GM23338 (cell line): ENCODE measurements around the gene KCNJ10. TPM values are rescaled to one million over a fixed set of nuclear protein-coding genes. Genes with fewer than 3 reads are reported as not detected.

ENCODE experiments used
- ATAC-seq: fragments of 200-7000 bp; cut with Tn5 transposase; 3 replicates; pipeline ENCODE4 v1.9.1; 2020
- DNase-seq: peaks from one replicate; pipeline ENCODE4 v3.0.0-alpha.2; 2015; ENCODE audit warnings: low spot score
- H2AFZ ChIP-seq: fragments of 200-600 bp; sonication (generic); 2 replicates; pipeline ENCODE4 v1.8.0; 2016; ENCODE audit warnings: antibody characterized with exemption, mild to moderate bottlenecking, moderate library complexity
- H3F3A ChIP-seq: fragments of 200-600 bp; sonication (generic); replicated peaks from 2 replicates; pipeline ENCODE4 v1.8.0; 2017; ENCODE audit warnings: antibody characterized with exemption, mixed run types, low read depth
- H3K27ac ChIP-seq: fragments of 200-600 bp; sonication (generic); 2 replicates; pipeline ENCODE4 v1.6.1; 2016; ENCODE audit warnings: low read depth
- H3K27me3 ChIP-seq: fragments of 200-600 bp; sonication (generic); 2 replicates; pipeline ENCODE4 v1.8.0; 2016; ENCODE audit warnings: mild to moderate bottlenecking, mixed run types, moderate library complexity; ENCODE audit not compliant: insufficient read depth
- H3K36me3 ChIP-seq: fragments of 200-600 bp; sonication (generic); 2 replicates; pipeline ENCODE4 v1.8.0; 2016; ENCODE audit warnings: mild to moderate bottlenecking; ENCODE audit not compliant: insufficient read depth
- H3K4me1 ChIP-seq: fragments of 200-600 bp; sonication (generic); 2 replicates; pipeline ENCODE4 v1.8.0; 2016; ENCODE audit warnings: mild to moderate bottlenecking, moderate library complexity; ENCODE audit not compliant: insufficient read depth
- H3K4me2 ChIP-seq: fragments of 200-600 bp; sonication (generic); 2 replicates; pipeline ENCODE4 v1.7.1; 2017; ENCODE audit warnings: mixed run types
- H3K4me3 ChIP-seq: fragments of 200-600 bp; sonication (generic); 2 replicates; pipeline ENCODE4 v1.6.1; 2016; ENCODE audit warnings: mixed run types
- H3K79me2 ChIP-seq: fragments of 200-600 bp; sonication (generic); replicated peaks from 2 replicates; pipeline ENCODE4 v1.8.0; 2017; ENCODE audit warnings: mild to moderate bottlenecking; ENCODE audit not compliant: insufficient read depth
- H3K9me2 ChIP-seq: fragments of 200-600 bp; sonication (generic); 2 replicates; pipeline ENCODE4 v1.8.0; 2017; ENCODE audit not compliant: insufficient read depth
- H4K20me1 ChIP-seq: fragments of 200-600 bp; sonication (generic); replicated peaks from 2 replicates; pipeline ENCODE4 v1.8.0; 2017; ENCODE audit warnings: mild to moderate bottlenecking; ENCODE audit not compliant: insufficient read depth
- H3K27ac Mint-ChIP-seq: 2 replicates; pipeline ENCODE4 v1.8.0; 2020; ENCODE audit warnings: inconsistent platforms, mild to moderate bottlenecking, moderate library complexity, mixed read lengths
- H3K27me3 Mint-ChIP-seq: 3 replicates; pipeline ENCODE4 v1.8.0; 2022; ENCODE audit warnings: low read depth, mild to moderate bottlenecking, moderate library complexity, mixed read lengths, inconsistent platforms; ENCODE audit not compliant: insufficient read depth, poor library complexity
- H3K36me3 Mint-ChIP-seq: 3 replicates; pipeline ENCODE4 v1.8.0; 2021; ENCODE audit warnings: low read depth, mild to moderate bottlenecking, inconsistent platforms, moderate library complexity, mixed read lengths
- H3K4me1 Mint-ChIP-seq: 3 replicates; pipeline ENCODE4 v1.8.0; 2020; ENCODE audit warnings: mild to moderate bottlenecking, inconsistent platforms, mixed read lengths
- H3K4me3 Mint-ChIP-seq: 3 replicates; pipeline ENCODE4 v1.8.0; 2021; ENCODE audit warnings: moderate library complexity, mild to moderate bottlenecking, inconsistent platforms, mixed read lengths
- H3K9me3 Mint-ChIP-seq: 3 replicates; pipeline ENCODE4 v1.8.0; 2020; ENCODE audit warnings: moderate library complexity, mild to moderate bottlenecking, inconsistent platforms, mixed read lengths
- CREB1 ChIP-seq: fragments of 250-450 bp; sonication (Bioruptor Pico); IDR thresholded peaks from 2 replicates; pipeline ENCODE4 v1.5.0; 2020; ENCODE audit warnings: low read depth, mild to moderate bottlenecking, moderate library complexity
- CTCF ChIP-seq, 2 experiments: fragments of 200-600 bp in 1 of 2; sonication (generic) in 1 of 2; conservative IDR thresholded peaks; 2 replicates each; pipeline versions ENCODE4 v1.5.1 to v1.6.1; 2016 to 2017; ENCODE audit warnings: antibody characterized with exemption in 2 of 2, low read depth in 2 of 2, mild to moderate bottlenecking in 2 of 2, moderate library complexity in 1 of 2
- EZH2 ChIP-seq: fragments of 200-600 bp; sonication (generic); IDR thresholded peaks from one replicate; pipeline ENCODE4 v1.8.0; 2017; ENCODE audit warnings: antibody characterized with exemption, mild to moderate bottlenecking, low read depth; ENCODE audit not compliant: unreplicated experiment
- EZH2phosphoT487 ChIP-seq: fragments of 200-600 bp; sonication (generic); IDR thresholded peaks from one replicate; pipeline ENCODE4 v1.8.1; 2018; ENCODE audit warnings: antibody characterized with exemption; ENCODE audit not compliant: unreplicated experiment
- NANOG ChIP-seq: IDR thresholded peaks from 2 replicates; pipeline ENCODE4 v1.6.1; 2016; ENCODE audit warnings: antibody characterized with exemption, borderline replicate concordance
- POLR2AphosphoS5 ChIP-seq: IDR thresholded peaks from 2 replicates; pipeline ENCODE4 v1.6.1; 2016; ENCODE audit warnings: antibody characterized with exemption, low read depth
- REST ChIP-seq: IDR thresholded peaks from one replicate; pipeline ENCODE4 v1.6.1; 2018; ENCODE audit warnings: antibody characterized with exemption; ENCODE audit not compliant: unreplicated experiment
- ZNF114 ChIP-seq: fragments of 250-450 bp; sonication (Bioruptor Pico); IDR thresholded peaks from 2 replicates; pipeline ENCODE4 v1.5.0; 2020; ENCODE audit warnings: mild to moderate bottlenecking, moderate library complexity
- ZNF331 ChIP-seq: fragments of 250-450 bp; sonication (Bioruptor Pico); IDR thresholded peaks from 2 replicates; pipeline ENCODE4 v1.5.0; 2020; ENCODE audit warnings: low read depth, mild to moderate bottlenecking, moderate library complexity
- ZNF462 ChIP-seq: fragments of 250-450 bp; sonication (Bioruptor Pico); IDR thresholded peaks from 2 replicates; pipeline ENCODE4 v1.5.0; 2020; ENCODE audit warnings: mild to moderate bottlenecking, moderate library complexity
- polyA plus RNA-seq: library from polyadenylated mRNA; unstranded; fragments of >200 nt; fragmentation: Nextera tagmentation; extraction: Ambion mirVana; gene quantifications from 2 replicates; pipeline ENCODE4 v1.2.1, GENCODE V29; 2016
- total RNA-seq: library from RNA; depleted of rRNA; stranded (reverse); fragments of >200 nt; shearing (Covaris generic); gene quantifications from 2 replicates; pipeline ENCODE4 v1.2.3, GENCODE V29; 2014

KCNJ10 gene
- total and polyA plus RNA-seq, 2 experiments from 2014 or later, result 1.4 to 2.8 TPM

GRCh38 chr1:160079448-160079847, 9.5 kb upstream of the KCNJ10 start (continued):
- TF ChIP-seq NANOG, result no peak

- no peaks in the 10 kb centered on the region for H3K36me3 Mint-ChIP-seq
- no peak overlapping the region for H3K4me3 Mint-ChIP-seq
- peaks cover 20% of the 10 kb centered on the region for H3K27me3 Mint-ChIP-seq
- DNase-seq, result peak; percentile 75
- H3K4me1 ChIP-seq, result no peaks in the 10 kb centered on the region
- no peak overlapping the region for H3K27ac ChIP-seq
- H3K9me3 Mint-ChIP-seq, result no peaks in the 10 kb centered on the region
- TF ChIP-seq ZNF462 (CRISPR knock-in tag) (no peak), EZH2 (no peak), REST (no peak), CREB1 (CRISPR knock-in tag) (0 out of 2 replicates have a peak, but pooled peaks have one; percentile 23), EZH2phosphoT487 (no peak), ZNF114 (CRISPR knock-in tag) (no peak), ZNF331 (CRISPR knock-in tag) (no peak), POLR2AphosphoS5 (no peak), NANOG (no peak), CTCF (conservative IDR thresholded peaks at IDR 0.05; ENCODE audit: low read depth in 2 of 2) (peak; percentile 98 to 99)
- H4K20me1 ChIP-seq, result no peaks in the 10 kb centered on the region
- ATAC-seq, result peak; percentile 87
- H3K9me2 ChIP-seq, result no peaks in the 10 kb centered on the region
- H3F3A ChIP-seq, result peaks cover 2% of the 10 kb centered on the region; the same call in 1 of the 2 replicates
- no peaks in the 10 kb centered on the region for H3K36me3 ChIP-seq
- peaks cover 5% of the 10 kb centered on the region; the same call in 2 of the 3 replicates for H3K4me1 Mint-ChIP-seq
- no peak overlapping the region for H3K4me3 ChIP-seq
- peaks cover 47% of the 10 kb centered on the region for H3K27me3 ChIP-seq
- no peak overlapping the region for H3K27ac Mint-ChIP-seq
- H3K79me2 ChIP-seq, result no peaks in the 10 kb centered on the region
- H3K4me2 ChIP-seq, result no peak overlapping the region
- peak overlapping the region; percentile 80 for H2AFZ ChIP-seq
These were observed 8.7 kb upstream of the KCNJ10 start for GRCh38 chr1:160078512-160079195.
